Brain microvascular endothelial cell (primary cell): ENCODE measurements around the gene ABCG2.

Source experiments
- DNase-seq: peaks from one replicate; pipeline ENCODE4 v3.0.0-alpha.2; 2020
- H3K27ac ChIP-seq: fragments of 250-450 bp; sonication (Bioruptor Pico); 2 replicates; pipeline ENCODE4 v1.5.1; 2020; ENCODE audit warnings: mild to moderate bottlenecking, moderate library complexity
- H3K27me3 ChIP-seq: fragments of 250-450 bp; sonication (Bioruptor Pico); replicated peaks from 2 replicates; pipeline ENCODE4 v1.5.1; 2020; ENCODE audit warnings: mild to moderate bottlenecking
- H3K36me3 ChIP-seq: fragments of 250-450 bp; sonication (Bioruptor Pico); replicated peaks from 2 replicates; pipeline ENCODE4 v1.5.1; 2020; ENCODE audit warnings: mild to moderate bottlenecking
- H3K4me3 ChIP-seq: 2 replicates; pipeline ENCODE4 v1.5.1; 2011; ENCODE audit warnings: low read depth, mild to moderate bottlenecking, control low read depth, low read length, moderate library complexity
- in situ Hi-C: cut with HindIII; loops from 2 replicates; pipeline ENCODE4 v1.10.0; 2017; ENCODE audit warnings: low sequenced_read_pairs, low pct_ligation_motif_present
- TF ChIP-seq, protein P1 (sequence below): IDR thresholded peaks from 2 replicates; pipeline ENCODE4 v1.5.1; 2011; ENCODE audit warnings: low read depth, mild to moderate bottlenecking, moderate library complexity, low read length, control low read depth, inconsistent platforms; ENCODE audit errors: missing control alignments

ABCG2 gene

DNA sequence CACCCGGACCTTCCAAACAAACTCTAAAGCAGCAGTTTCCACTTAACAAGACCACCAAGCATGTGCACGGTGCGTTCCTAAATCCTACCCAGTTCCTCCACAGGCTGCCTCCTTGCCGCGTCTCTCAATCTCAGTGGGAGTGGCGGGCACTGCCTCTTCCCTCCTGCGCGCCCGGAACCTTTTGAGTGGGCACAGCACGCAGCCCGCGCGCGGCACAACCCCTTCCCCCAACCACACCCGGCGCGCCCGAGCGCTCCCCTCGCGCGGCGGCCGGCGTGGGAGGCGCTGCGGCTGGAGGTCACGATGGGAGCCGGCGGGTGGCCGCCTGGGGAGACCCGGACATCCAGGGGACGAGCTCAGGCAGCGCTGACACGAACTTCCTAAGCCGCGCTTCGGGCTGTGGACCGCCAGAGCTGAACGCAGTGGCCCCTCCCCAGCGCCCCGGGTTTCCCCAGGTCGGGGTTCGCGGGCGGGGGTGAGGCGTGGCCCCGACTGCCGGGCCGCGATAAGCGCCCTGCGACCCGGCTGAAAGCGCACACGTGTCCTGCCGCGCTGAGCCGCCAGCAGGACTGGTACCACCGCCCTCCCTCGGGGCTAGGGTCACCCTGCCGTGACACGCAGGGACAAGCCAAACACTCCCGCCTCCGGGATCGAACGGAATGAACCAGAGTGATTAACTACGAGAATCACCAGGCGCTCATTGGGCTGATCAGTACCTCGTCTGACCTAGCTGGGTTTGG, at the start of gene ABCG2:
Gene ABCG2 (minus strand): TSS at position 151 of the 740 bp plus-strand sequence. CDS start 18,644 bp downstream, outside the sequence.
- peak within 1 kb of the TSS; percentile 65 for H3K4me3 ChIP-seq
- peak; percentile 18 for DNase-seq
- no peaks in the 10 kb centered on the region for H3K36me3 ChIP-seq
- TF ChIP-seq, protein P1, sequence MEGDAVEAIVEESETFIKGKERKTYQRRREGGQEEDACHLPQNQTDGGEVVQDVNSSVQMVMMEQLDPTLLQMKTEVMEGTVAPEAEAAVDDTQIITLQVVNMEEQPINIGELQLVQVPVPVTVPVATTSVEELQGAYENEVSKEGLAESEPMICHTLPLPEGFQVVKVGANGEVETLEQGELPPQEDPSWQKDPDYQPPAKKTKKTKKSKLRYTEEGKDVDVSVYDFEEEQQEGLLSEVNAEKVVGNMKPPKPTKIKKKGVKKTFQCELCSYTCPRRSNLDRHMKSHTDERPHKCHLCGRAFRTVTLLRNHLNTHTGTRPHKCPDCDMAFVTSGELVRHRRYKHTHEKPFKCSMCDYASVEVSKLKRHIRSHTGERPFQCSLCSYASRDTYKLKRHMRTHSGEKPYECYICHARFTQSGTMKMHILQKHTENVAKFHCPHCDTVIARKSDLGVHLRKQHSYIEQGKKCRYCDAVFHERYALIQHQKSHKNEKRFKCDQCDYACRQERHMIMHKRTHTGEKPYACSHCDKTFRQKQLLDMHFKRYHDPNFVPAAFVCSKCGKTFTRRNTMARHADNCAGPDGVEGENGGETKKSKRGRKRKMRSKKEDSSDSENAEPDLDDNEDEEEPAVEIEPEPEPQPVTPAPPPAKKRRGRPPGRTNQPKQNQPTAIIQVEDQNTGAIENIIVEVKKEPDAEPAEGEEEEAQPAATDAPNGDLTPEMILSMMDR, result no peak
- H3K27me3 ChIP-seq, result no peaks in the 10 kb centered on the region
- no peak within 1 kb of the TSS for H3K27ac ChIP-seq
- in situ Hi-C loops, result no loop called here

GRCh38 chr4:88208156-88208555, 49.7 kb upstream of the ABCG2 start:
- TF ChIP-seq, protein P1, result no peak
- DNase-seq, result no peak
- Histone ChIP-seq H3K36me3 (no peaks in the 10 kb centered on the region), H3K4me3 (no peak overlapping the region), H3K27ac (no peak overlapping the region), H3K27me3 (no peaks in the 10 kb centered on the region)
- in situ Hi-C loops, result no loop called here

GRCh38 chr4:88207171-88207570, 48.7 kb upstream of the ABCG2 start:
- no peak for DNase-seq
- Histone ChIP-seq H3K4me3 (no peak overlapping the region), H3K27me3 (no peaks in the 10 kb centered on the region), H3K36me3 (no peaks in the 10 kb centered on the region), H3K27ac (no peak overlapping the region)
- in situ Hi-C loops, result no loop called here
- TF ChIP-seq, protein P1, result no peak

GRCh38 chr4:88204882-88205281, 46.4 kb upstream of the ABCG2 start:
- no peaks in the 10 kb centered on the region for H3K27me3 ChIP-seq
- in situ Hi-C loops, result no loop called here
- H3K27ac ChIP-seq, result no peak overlapping the region
- DNase-seq, result no peak
- H3K4me3 ChIP-seq, result no peak overlapping the region
- TF ChIP-seq, protein P1, result no peak
- no peaks in the 10 kb centered on the region for H3K36me3 ChIP-seq

DNA sequence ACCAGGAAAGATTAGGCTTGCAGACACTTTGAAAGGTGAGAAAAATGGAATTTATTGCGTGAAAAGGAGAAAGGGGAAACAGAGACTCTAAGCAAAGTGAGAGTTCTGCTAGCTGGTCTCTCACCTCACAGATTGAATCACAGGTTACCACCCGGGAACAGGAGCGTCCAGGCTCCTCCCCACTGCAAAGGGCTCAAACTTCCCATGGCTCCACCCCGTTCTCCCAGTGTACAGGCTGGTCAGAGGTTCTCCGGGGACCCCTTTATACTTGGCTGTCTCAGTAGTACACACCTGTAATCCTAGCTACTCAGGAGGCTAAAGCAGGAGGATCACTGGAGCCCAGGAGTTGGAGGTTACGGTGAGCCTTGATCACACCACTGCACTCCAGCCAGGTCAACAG, 44.0 kb upstream of the ABCG2 start:
- TF ChIP-seq, protein P1, result no peak
- no peak overlapping the region for H3K27ac ChIP-seq
- no peak for DNase-seq
- in situ Hi-C loops, result no loop called here
- no peak overlapping the region for H3K4me3 ChIP-seq
- no peaks in the 10 kb centered on the region for H3K27me3 ChIP-seq
- no peaks in the 10 kb centered on the region for H3K36me3 ChIP-seq

DNA sequence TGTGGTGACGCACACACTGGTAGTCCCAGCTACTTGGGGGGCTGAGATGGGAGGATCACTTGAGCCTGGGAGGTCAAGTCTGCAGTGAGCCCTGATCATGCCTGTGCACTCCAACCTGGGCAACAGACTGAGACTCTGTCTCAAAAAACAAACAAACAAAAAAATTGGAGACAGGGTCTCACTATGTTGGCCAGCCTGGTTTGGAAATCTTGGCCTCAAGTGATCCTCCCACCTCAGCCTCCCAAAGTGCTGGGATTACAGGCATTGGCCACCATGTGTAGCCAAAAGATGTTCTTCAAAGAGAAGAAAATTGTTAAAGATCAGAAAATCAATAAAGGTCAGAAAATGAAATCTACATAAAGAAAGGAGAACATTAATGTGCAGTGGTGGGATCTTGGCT, 41.7 kb upstream of the ABCG2 start:
- Histone ChIP-seq H3K27me3 (no peaks in the 10 kb centered on the region), H3K36me3 (no peaks in the 10 kb centered on the region), H3K27ac (no peak overlapping the region), H3K4me3 (no peak overlapping the region)
- TF ChIP-seq, protein P1, result no peak
- in situ Hi-C loops, result no loop called here
- DNase-seq, result no peak
